Endothelial cell of umbilical vein (primary cell): ENCODE measurements around the gene DOK1.

Experiments used
- CTCF ChIP-seq, 2 donors: IDR thresholded peaks; 1 replicate in 1 of 2; 2 replicates in 1 of 2; pipeline ENCODE4 v1.5.1; 2011; ENCODE audit warnings: low read length in 2 of 2, mild to moderate bottlenecking in 2 of 2, moderate library complexity in 2 of 2, control low read depth in 1 of 2, inconsistent platforms in 1 of 2, low read depth in 1 of 2; ENCODE audit not compliant: insufficient read depth in 1 of 2; ENCODE audit errors: extremely low read depth in 1 of 2
- EZH2 ChIP-seq: IDR thresholded peaks from 2 replicates; pipeline ENCODE4 v1.6.1; 2012; ENCODE audit warnings: borderline replicate concordance, low read depth, mild to moderate bottlenecking, moderate library complexity, low read length, inconsistent platforms; ENCODE audit not compliant: severe bottlenecking
- POLR2A ChIP-seq: IDR thresholded peaks from 2 replicates; pipeline ENCODE4 v1.6.1; 2012; ENCODE audit warnings: low read depth, mild to moderate bottlenecking, control low read depth, low read length
- POLR2AphosphoS5 ChIP-seq: IDR thresholded peaks from 2 replicates; pipeline ENCODE4 v1.6.1; 2012; ENCODE audit warnings: low read depth, mild to moderate bottlenecking, control low read depth, low read length, moderate library complexity; ENCODE audit not compliant: insufficient read depth

GRCh38 chr2:74537140-74537539, 17.4 kb upstream of the DOK1 start:
- no peak for TF ChIP-seq POLR2A
- TF ChIP-seq CTCF (IDR thresholded peaks at IDR 0.05; ENCODE audit: extremely low read depth in 1 of 2, insufficient read depth in 1 of 2, low read depth in 1 of 2, low read length in 2 of 2), result no peak
- TF ChIP-seq POLR2AphosphoS5, result no peak
- no peak for TF ChIP-seq EZH2
